Measurements from ENCODE around the gene PCDH9.

Gene PCDH9

GRCh38 chr13:66748712-66749111 is 481.4 kb downstream of the PCDH9 start:
- Mint-ChIP-seq H3K27me3 (no peaks in the 10 kb centered on the region), H3K9me3 (peaks cover 4% of the 10 kb centered on the region), H3K27ac (no peak overlapping the region), H3K4me1 (no peaks in the 10 kb centered on the region), H3K36me3 (no peaks in the 10 kb centered on the region), H3K4me3 (no peak overlapping the region)
- ATAC-seq = no peak

- no peak overlapping the region for H3K27ac Mint-ChIP-seq
- ATAC-seq = no peak
- H3K9me3 Mint-ChIP-seq = peaks cover 4% of the 10 kb centered on the region
- no peaks in the 10 kb centered on the region for H3K27me3 Mint-ChIP-seq
- no peak overlapping the region for H3K4me3 Mint-ChIP-seq
- H3K36me3 Mint-ChIP-seq = no peaks in the 10 kb centered on the region
- no peaks in the 10 kb centered on the region for H3K4me1 Mint-ChIP-seq
These were observed 484.8 kb downstream of the PCDH9 start for GRCh38 chr13:66745307-66745706.

- no peaks in the 10 kb centered on the region for H3K27me3 Mint-ChIP-seq
- H3K36me3 Mint-ChIP-seq = no peaks in the 10 kb centered on the region
- H3K9me3 Mint-ChIP-seq = peaks cover 5% of the 10 kb centered on the region
- no peak overlapping the region for H3K4me3 Mint-ChIP-seq
- no peak for ATAC-seq
- H3K27ac Mint-ChIP-seq = no peak overlapping the region
- H3K4me1 Mint-ChIP-seq = no peaks in the 10 kb centered on the region
These were observed 506.6 kb downstream of the PCDH9 start for GRCh38 chr13:66723576-66723975.

GRCh38 chr13:66716538-66716937 is 513.6 kb downstream of the PCDH9 start:
- H3K4me3 Mint-ChIP-seq = no peak overlapping the region
- no peak overlapping the region for H3K27ac Mint-ChIP-seq
- no peaks in the 10 kb centered on the region for H3K9me3 Mint-ChIP-seq
- no peaks in the 10 kb centered on the region for H3K27me3 Mint-ChIP-seq
- no peaks in the 10 kb centered on the region for H3K4me1 Mint-ChIP-seq
- no peaks in the 10 kb centered on the region for H3K36me3 Mint-ChIP-seq
- ATAC-seq = no peak

- Mint-ChIP-seq H3K4me3 (no peak overlapping the region), H3K27me3 (no peaks in the 10 kb centered on the region), H3K9me3 (no peaks in the 10 kb centered on the region), H3K4me1 (no peaks in the 10 kb centered on the region), H3K27ac (no peak overlapping the region), H3K36me3 (no peaks in the 10 kb centered on the region)
- no peak for ATAC-seq
These were observed 515.3 kb downstream of the PCDH9 start for GRCh38 chr13:66714795-66715194.

- Mint-ChIP-seq H3K4me3 (no peak overlapping the region), H3K27ac (no peak overlapping the region), H3K9me3 (no peaks in the 10 kb centered on the region), H3K4me1 (no peaks in the 10 kb centered on the region), H3K36me3 (no peaks in the 10 kb centered on the region), H3K27me3 (no peaks in the 10 kb centered on the region)
- no peak for ATAC-seq
These were observed 526.0 kb downstream of the PCDH9 start for GRCh38 chr13:66704110-66704509.

GRCh38 chr13:66703597-66703996 is 526.5 kb downstream of the PCDH9 start:
- Mint-ChIP-seq H3K9me3 (no peaks in the 10 kb centered on the region), H3K27ac (no peak overlapping the region), H3K36me3 (no peaks in the 10 kb centered on the region), H3K27me3 (no peaks in the 10 kb centered on the region), H3K4me1 (no peaks in the 10 kb centered on the region), H3K4me3 (no peak overlapping the region)
- ATAC-seq = no peak

- no peak for ATAC-seq
- no peaks in the 10 kb centered on the region for H3K36me3 Mint-ChIP-seq
- no peak overlapping the region for H3K27ac Mint-ChIP-seq
- H3K27me3 Mint-ChIP-seq = no peaks in the 10 kb centered on the region
- H3K9me3 Mint-ChIP-seq = no peaks in the 10 kb centered on the region
- H3K4me1 Mint-ChIP-seq = no peaks in the 10 kb centered on the region
- H3K4me3 Mint-ChIP-seq = no peak overlapping the region
These were observed 530.0 kb downstream of the PCDH9 start for GRCh38 chr13:66700117-66700601.

- no peak for ATAC-seq
- Mint-ChIP-seq H3K4me1 (no peaks in the 10 kb centered on the region), H3K27me3 (no peaks in the 10 kb centered on the region)
These were observed 536.5 kb downstream of the PCDH9 start for GRCh38 chr13:66693656-66694055.

GRCh38 chr13:66691149-66691548 is 539.0 kb downstream of the PCDH9 start:
- ATAC-seq = no peak
- Mint-ChIP-seq H3K36me3 (no peaks in the 10 kb centered on the region), H3K4me3 (no peak overlapping the region), H3K27ac (no peak overlapping the region), H3K9me3 (peaks cover 7% of the 10 kb centered on the region), H3K27me3 (no peaks in the 10 kb centered on the region), H3K4me1 (no peaks in the 10 kb centered on the region)

More at GRCh38 chr13:66693656-66694055, 536.5 kb downstream of the PCDH9 start:
- H3K27ac Mint-ChIP-seq = no peak overlapping the region
- no peaks in the 10 kb centered on the region for H3K9me3 Mint-ChIP-seq
- H3K4me3 Mint-ChIP-seq = no peak overlapping the region
- no peaks in the 10 kb centered on the region for H3K36me3 Mint-ChIP-seq

- peaks cover 15% of the 10 kb centered on the region for H3K9me3 Mint-ChIP-seq
- ATAC-seq = no peak
- H3K27ac Mint-ChIP-seq = no peak overlapping the region
- H3K36me3 Mint-ChIP-seq = peaks cover 3% of the 10 kb centered on the region
- no peaks in the 10 kb centered on the region for H3K27me3 Mint-ChIP-seq
- H3K4me3 Mint-ChIP-seq = no peak overlapping the region
- no peaks in the 10 kb centered on the region for H3K4me1 Mint-ChIP-seq
These were observed 540.5 kb downstream of the PCDH9 start for GRCh38 chr13:66689628-66690027.

GRCh38 chr13:66689037-66689619 is 541.0 kb downstream of the PCDH9 start:
- Mint-ChIP-seq H3K9me3 (peaks cover 16% of the 10 kb centered on the region), H3K36me3 (peaks cover 5% of the 10 kb centered on the region), H3K27ac (no peak overlapping the region), H3K4me1 (no peaks in the 10 kb centered on the region), H3K27me3 (no peaks in the 10 kb centered on the region), H3K4me3 (no peak overlapping the region)
- ATAC-seq = no peak

- ATAC-seq = no peak
- no peaks in the 10 kb centered on the region for H3K27me3 Mint-ChIP-seq
- peaks cover 5% of the 10 kb centered on the region for H3K36me3 Mint-ChIP-seq
- H3K4me3 Mint-ChIP-seq = no peak overlapping the region
- peaks cover 9% of the 10 kb centered on the region for H3K9me3 Mint-ChIP-seq
- no peaks in the 10 kb centered on the region for H3K4me1 Mint-ChIP-seq
- no peak overlapping the region for H3K27ac Mint-ChIP-seq
These were observed 548.7 kb downstream of the PCDH9 start for GRCh38 chr13:66681403-66681802.

GRCh38 chr13:66680031-66680430 is 550.1 kb downstream of the PCDH9 start:
- no peak overlapping the region for H3K4me3 Mint-ChIP-seq
- no peak overlapping the region for H3K27ac Mint-ChIP-seq
- ATAC-seq = no peak
- no peaks in the 10 kb centered on the region for H3K4me1 Mint-ChIP-seq
- no peaks in the 10 kb centered on the region for H3K27me3 Mint-ChIP-seq
- H3K9me3 Mint-ChIP-seq = peaks cover 4% of the 10 kb centered on the region
- H3K36me3 Mint-ChIP-seq = peaks cover 5% of the 10 kb centered on the region

- Mint-ChIP-seq H3K36me3 (no peaks in the 10 kb centered on the region), H3K4me1 (no peaks in the 10 kb centered on the region), H3K27ac (no peak overlapping the region), H3K27me3 (no peaks in the 10 kb centered on the region), H3K9me3 (peaks cover 4% of the 10 kb centered on the region), H3K4me3 (no peak overlapping the region)
- no peak for ATAC-seq
These were observed 554.5 kb downstream of the PCDH9 start for GRCh38 chr13:66675620-66676019.

- no peaks in the 10 kb centered on the region for H3K27me3 Mint-ChIP-seq
- H3K9me3 Mint-ChIP-seq = peaks cover 4% of the 10 kb centered on the region
- H3K4me1 Mint-ChIP-seq = no peaks in the 10 kb centered on the region
- no peak for ATAC-seq
- H3K4me3 Mint-ChIP-seq = no peak overlapping the region
- no peak overlapping the region for H3K27ac Mint-ChIP-seq
- no peaks in the 10 kb centered on the region for H3K36me3 Mint-ChIP-seq
These were observed 556.7 kb downstream of the PCDH9 start for GRCh38 chr13:66673401-66673800.

GRCh38 chr13:66665991-66666390 is 564.1 kb downstream of the PCDH9 start:
- Mint-ChIP-seq H3K9me3 (peaks cover under 1% of the 10 kb centered on the region), H3K36me3 (no peaks in the 10 kb centered on the region), H3K27me3 (no peaks in the 10 kb centered on the region), H3K4me1 (no peaks in the 10 kb centered on the region), H3K27ac (no peak overlapping the region), H3K4me3 (no peak overlapping the region)
- no peak for ATAC-seq
